A549 (cell line): ENCODE results near the gene LRRC8A. TPM values are rescaled to one million over a fixed set of nuclear protein-coding genes. Genes with fewer than 3 reads are reported as not detected.

Source experiments
- BHLHE40 ChIP-seq: IDR thresholded peaks from 2 replicates; pipeline ENCODE4 v1.6.1; 2012; ENCODE audit warnings: low read depth, low read length, inconsistent platforms
- EP300 ChIP-seq, 2 experiments: fragments of >200 bp; sonication (Bioruptor Twin); formaldehyde crosslinking; IDR thresholded peaks; 2 replicates in 1 of 2; 3 replicates in 1 of 2; pipeline ENCODE4 v1.6.1; 2016 to 2017
- FOSL2 ChIP-seq, 2 experiments: fragments of 450-650 bp in 1 of 2; fragments of >200 bp in 1 of 2; sonication (Bioruptor Twin) in 1 of 2; formaldehyde crosslinking; IDR thresholded peaks; 2 replicates each; pipeline versions ENCODE4 v1.5.0 to v1.6.1; 2016 to 2020; ENCODE audit warnings: mild to moderate bottlenecking in 1 of 2, moderate library complexity in 1 of 2
- FOXS1 ChIP-seq: fragments of 250-450 bp; sonication (Bioruptor Pico); IDR thresholded peaks from 2 replicates; pipeline ENCODE4 v1.5.0; 2020; ENCODE audit warnings: mild to moderate bottlenecking, moderate library complexity
- GATA3 ChIP-seq: IDR thresholded peaks from 2 replicates; pipeline ENCODE4 v1.6.1; 2012; ENCODE audit warnings: borderline replicate concordance
- KDM1A ChIP-seq: fragments of 200-600 bp; sonication (generic); IDR thresholded peaks from 2 replicates; pipeline ENCODE4 v1.6.1; 2016; ENCODE audit warnings: low read depth, mild to moderate bottlenecking
- NFE2L2 ChIP-seq: fragments of 150-350 bp; conservative IDR thresholded peaks from 2 replicates; pipeline ENCODE4 v1.6.1; 2014; ENCODE audit warnings: low read length
- RARB ChIP-seq: fragments of 250-450 bp; sonication (Bioruptor Pico); IDR thresholded peaks from 2 replicates; pipeline ENCODE4 v1.8.0; 2021; ENCODE audit warnings: mild to moderate bottlenecking, moderate library complexity
- RCOR1 ChIP-seq: fragments of 150-350 bp; IDR thresholded peaks from 2 replicates; pipeline ENCODE4 v1.6.1; 2014; ENCODE audit warnings: antibody characterized with exemption, low read length, low read depth
- RFX5 ChIP-seq: fragments of 450-650 bp; IDR thresholded peaks from 2 replicates; pipeline ENCODE4 v1.7.1; 2014; ENCODE audit warnings: antibody characterized with exemption, mild to moderate bottlenecking, moderate library complexity
- RNF2 ChIP-seq: fragments of 200-600 bp; sonication (generic); IDR thresholded peaks from 2 replicates; pipeline ENCODE4 v1.6.1; 2016; ENCODE audit warnings: low read depth, mild to moderate bottlenecking, antibody characterized with exemption, moderate library complexity, borderline replicate concordance
- SREBF2 ChIP-seq: fragments of 450-650 bp; IDR thresholded peaks from 2 replicates; pipeline ENCODE4 v1.6.1; 2014; ENCODE audit warnings: mild to moderate bottlenecking, moderate library complexity
- ZC3H11A ChIP-seq: fragments of 450-650 bp; IDR thresholded peaks from 2 replicates; pipeline ENCODE4 v1.6.1; 2014; ENCODE audit warnings: antibody characterized with exemption, mild to moderate bottlenecking
- ZSCAN20 ChIP-seq: fragments of 250-450 bp; sonication (Bioruptor Pico); IDR thresholded peaks from 2 replicates; pipeline ENCODE4 v1.8.0; 2022; ENCODE audit warnings: mild to moderate bottlenecking, moderate library complexity
- polyA plus RNA-seq, 4 experiments: library from polyadenylated mRNA; depleted of rRNA in 3 of 4; stranded (reverse); fragments of >200 nt; fragmentation: RNase III in 1 of 4; extraction: RNeasy Plus Mini Kit Qiagen cat#74134 plus additional on column Dnase treatment in 1 of 4; gene quantifications; 2 replicates in 3 of 4; 3 replicates in 1 of 4; pipeline ENCODE4 v1.2.3, GENCODE V29; 2011 to 2017
- TF ChIP-seq, protein P1 (sequence below): fragments of 250-450 bp; sonication (Bioruptor Pico); IDR thresholded peaks from 2 replicates; pipeline ENCODE4 v1.5.0; 2021; ENCODE audit warnings: mild to moderate bottlenecking, moderate library complexity, borderline replicate concordance
- TF ChIP-seq, protein P2 (sequence below): IDR thresholded peaks from 2 replicates; pipeline ENCODE4 v1.6.1; 2012
- TF ChIP-seq, protein P3 (sequence below): fragments of 250-450 bp; sonication (Bioruptor Pico); IDR thresholded peaks from 2 replicates; pipeline ENCODE4 v1.5.0; 2020; ENCODE audit warnings: low read depth, mild to moderate bottlenecking, moderate library complexity
- TF ChIP-seq, protein P4 (sequence below): IDR thresholded peaks from 2 replicates; pipeline ENCODE4 v1.6.1; 2012; ENCODE audit warnings: low read depth, borderline replicate concordance
- TF ChIP-seq, protein P5 (sequence below): fragments of >200 bp; sonication (Bioruptor Twin); formaldehyde crosslinking; IDR thresholded peaks from 2 replicates; pipeline ENCODE4 v1.6.1; 2016
- TF ChIP-seq, protein P6 (sequence below): IDR thresholded peaks from 2 replicates; pipeline ENCODE4 v1.6.1; 2012
- TF ChIP-seq, protein P7 (sequence below): fragments of >200 bp; sonication (Bioruptor Twin); formaldehyde crosslinking; IDR thresholded peaks from 3 replicates; pipeline ENCODE4 v1.5.1; 2016

Gene LRRC8A
- polyA plus RNA-seq, 2 of the 4 experiments (the other 2 are of a cell fraction): 22.9 to 25.9 TPM

DNA sequence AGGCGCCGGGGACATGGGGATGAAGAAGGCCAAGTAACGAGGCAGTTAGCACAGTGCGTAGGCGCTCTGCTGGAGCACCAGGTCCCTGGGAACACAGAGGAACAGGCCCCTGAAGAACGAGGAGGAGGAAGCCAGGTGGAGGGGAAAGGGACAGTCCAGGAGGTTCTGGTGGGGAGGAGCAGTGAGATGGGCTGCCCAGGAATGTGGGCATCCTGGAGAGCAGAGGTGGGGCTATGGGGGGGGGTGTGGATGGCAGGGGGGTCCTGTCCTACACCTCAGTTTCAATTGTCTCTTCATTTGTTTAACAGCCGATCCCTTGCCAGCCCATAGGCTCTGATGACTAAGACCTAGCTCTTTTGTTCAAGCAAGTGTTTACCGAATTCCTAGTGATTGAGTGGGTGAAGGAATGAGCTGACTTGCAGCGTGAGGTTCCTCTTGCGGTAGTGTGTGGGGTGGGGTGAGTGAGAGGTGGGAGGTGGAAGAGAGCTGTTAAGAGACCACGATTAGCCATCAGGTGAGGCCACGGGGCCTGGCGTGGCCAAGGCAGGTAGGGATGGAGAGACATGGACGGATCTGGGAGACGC, 30.4 kb downstream of the LRRC8A start (continued):
- TF ChIP-seq, protein P1, sequence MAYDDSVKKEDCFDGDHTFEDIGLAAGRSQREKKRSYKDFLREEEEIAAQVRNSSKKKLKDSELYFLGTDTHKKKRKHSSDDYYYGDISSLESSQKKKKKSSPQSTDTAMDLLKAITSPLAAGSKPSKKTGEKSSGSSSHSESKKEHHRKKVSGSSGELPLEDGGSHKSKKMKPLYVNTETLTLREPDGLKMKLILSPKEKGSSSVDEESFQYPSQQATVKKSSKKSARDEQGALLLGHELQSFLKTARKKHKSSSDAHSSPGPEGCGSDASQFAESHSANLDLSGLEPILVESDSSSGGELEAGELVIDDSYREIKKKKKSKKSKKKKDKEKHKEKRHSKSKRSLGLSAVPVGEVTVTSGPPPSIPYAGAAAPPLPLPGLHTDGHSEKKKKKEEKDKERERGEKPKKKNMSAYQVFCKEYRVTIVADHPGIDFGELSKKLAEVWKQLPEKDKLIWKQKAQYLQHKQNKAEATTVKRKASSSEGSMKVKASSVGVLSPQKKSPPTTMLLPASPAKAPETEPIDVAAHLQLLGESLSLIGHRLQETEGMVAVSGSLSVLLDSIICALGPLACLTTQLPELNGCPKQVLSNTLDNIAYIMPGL (CRISPR knock-in tag): no peak
- TF ChIP-seq ZC3H11A (no peak), NFE2L2 (no peak), FOXS1 (no peak), SREBF2 (no peak), ZSCAN20 (CRISPR knock-in tag) (no peak), FOSL2 (IDR thresholded peaks at IDR 0.05) (peak; percentile 67), FOSL2 (CRISPR knock-in tag; IDR thresholded peaks at IDR 0.05) (peak; percentile 90), RNF2 (no peak), RCOR1 (no peak), RARB (no peak), EP300 (IDR thresholded peaks at IDR 0.05) (peak in 1 of 2 experiments; percentile 50; a peak in 1 of 5 replicates), RFX5 (no peak), GATA3 (peak; percentile 57; the same call in 1 of the 2 replicates), KDM1A (no peak), BHLHE40 (no peak)
- TF ChIP-seq, protein P2, sequence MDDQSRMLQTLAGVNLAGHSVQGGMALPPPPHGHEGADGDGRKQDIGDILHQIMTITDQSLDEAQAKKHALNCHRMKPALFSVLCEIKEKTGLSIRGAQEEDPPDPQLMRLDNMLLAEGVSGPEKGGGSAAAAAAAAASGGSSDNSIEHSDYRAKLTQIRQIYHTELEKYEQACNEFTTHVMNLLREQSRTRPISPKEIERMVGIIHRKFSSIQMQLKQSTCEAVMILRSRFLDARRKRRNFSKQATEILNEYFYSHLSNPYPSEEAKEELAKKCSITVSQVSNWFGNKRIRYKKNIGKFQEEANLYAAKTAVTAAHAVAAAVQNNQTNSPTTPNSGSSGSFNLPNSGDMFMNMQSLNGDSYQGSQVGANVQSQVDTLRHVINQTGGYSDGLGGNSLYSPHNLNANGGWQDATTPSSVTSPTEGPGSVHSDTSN: no peak; the same call in 1 of the 2 replicates
- TF ChIP-seq, protein P3, sequence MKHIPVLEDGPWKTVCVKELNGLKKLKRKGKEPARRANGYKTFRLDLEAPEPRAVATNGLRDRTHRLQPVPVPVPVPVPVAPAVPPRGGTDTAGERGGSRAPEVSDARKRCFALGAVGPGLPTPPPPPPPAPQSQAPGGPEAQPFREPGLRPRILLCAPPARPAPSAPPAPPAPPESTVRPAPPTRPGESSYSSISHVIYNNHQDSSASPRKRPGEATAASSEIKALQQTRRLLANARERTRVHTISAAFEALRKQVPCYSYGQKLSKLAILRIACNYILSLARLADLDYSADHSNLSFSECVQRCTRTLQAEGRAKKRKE (CRISPR knock-in tag): no peak
- TF ChIP-seq, protein P4, sequence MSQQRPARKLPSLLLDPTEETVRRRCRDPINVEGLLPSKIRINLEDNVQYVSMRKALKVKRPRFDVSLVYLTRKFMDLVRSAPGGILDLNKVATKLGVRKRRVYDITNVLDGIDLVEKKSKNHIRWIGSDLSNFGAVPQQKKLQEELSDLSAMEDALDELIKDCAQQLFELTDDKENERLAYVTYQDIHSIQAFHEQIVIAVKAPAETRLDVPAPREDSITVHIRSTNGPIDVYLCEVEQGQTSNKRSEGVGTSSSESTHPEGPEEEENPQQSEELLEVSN: peak; percentile 10; the same call in 1 of the 2 replicates
- TF ChIP-seq, protein P5, sequence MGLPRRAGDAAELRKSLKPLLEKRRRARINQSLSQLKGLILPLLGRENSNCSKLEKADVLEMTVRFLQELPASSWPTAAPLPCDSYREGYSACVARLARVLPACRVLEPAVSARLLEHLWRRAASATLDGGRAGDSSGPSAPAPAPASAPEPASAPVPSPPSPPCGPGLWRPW: no peak
- TF ChIP-seq, protein P6, sequence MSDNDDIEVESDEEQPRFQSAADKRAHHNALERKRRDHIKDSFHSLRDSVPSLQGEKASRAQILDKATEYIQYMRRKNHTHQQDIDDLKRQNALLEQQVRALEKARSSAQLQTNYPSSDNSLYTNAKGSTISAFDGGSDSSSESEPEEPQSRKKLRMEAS: peak; percentile 79
- TF ChIP-seq, protein P7, sequence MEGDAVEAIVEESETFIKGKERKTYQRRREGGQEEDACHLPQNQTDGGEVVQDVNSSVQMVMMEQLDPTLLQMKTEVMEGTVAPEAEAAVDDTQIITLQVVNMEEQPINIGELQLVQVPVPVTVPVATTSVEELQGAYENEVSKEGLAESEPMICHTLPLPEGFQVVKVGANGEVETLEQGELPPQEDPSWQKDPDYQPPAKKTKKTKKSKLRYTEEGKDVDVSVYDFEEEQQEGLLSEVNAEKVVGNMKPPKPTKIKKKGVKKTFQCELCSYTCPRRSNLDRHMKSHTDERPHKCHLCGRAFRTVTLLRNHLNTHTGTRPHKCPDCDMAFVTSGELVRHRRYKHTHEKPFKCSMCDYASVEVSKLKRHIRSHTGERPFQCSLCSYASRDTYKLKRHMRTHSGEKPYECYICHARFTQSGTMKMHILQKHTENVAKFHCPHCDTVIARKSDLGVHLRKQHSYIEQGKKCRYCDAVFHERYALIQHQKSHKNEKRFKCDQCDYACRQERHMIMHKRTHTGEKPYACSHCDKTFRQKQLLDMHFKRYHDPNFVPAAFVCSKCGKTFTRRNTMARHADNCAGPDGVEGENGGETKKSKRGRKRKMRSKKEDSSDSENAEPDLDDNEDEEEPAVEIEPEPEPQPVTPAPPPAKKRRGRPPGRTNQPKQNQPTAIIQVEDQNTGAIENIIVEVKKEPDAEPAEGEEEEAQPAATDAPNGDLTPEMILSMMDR: no peak
